Dendritic cell treated with granulocyte-macrophage colony-stimulating factor and Interleukin-4, amounts not matched to agents 40 ng/mL and 50 ng/mL, for 4 days (primary cell): Measurements from ENCODE around the gene FGD3.

Source experiments
- H3K27ac Mint-ChIP-seq: one replicate; pipeline ENCODE4 v1.8.0; 2022; ENCODE audit warnings: mild to moderate bottlenecking, mixed read lengths
- H3K27me3 Mint-ChIP-seq: one replicate; pipeline ENCODE4 v1.8.0; 2022; ENCODE audit warnings: mild to moderate bottlenecking, mixed read lengths
- H3K36me3 Mint-ChIP-seq: one replicate; pipeline ENCODE4 v1.8.0; 2022; ENCODE audit warnings: low read depth, mixed read lengths
- H3K4me1 Mint-ChIP-seq: one replicate; pipeline ENCODE4 v1.8.0; 2022; ENCODE audit warnings: low read depth, mixed read lengths
- H3K4me3 Mint-ChIP-seq: one replicate; pipeline ENCODE4 v1.8.0; 2022; ENCODE audit warnings: mild to moderate bottlenecking, moderate library complexity, mixed read lengths
- H3K9me3 Mint-ChIP-seq: one replicate; pipeline ENCODE4 v1.8.0; 2022; ENCODE audit warnings: mixed read lengths
- intact Hi-C: fragments of 100-400 bp; cut with micrococcal nuclease; formaldehyde crosslinking; loops from one replicate; pipeline ENCODE4 v1.15.0; 2022

The FGD3 gene

GRCh38 chr9:93040409-93040808, 93.1 kb downstream of the FGD3 start:
- no peaks in the 10 kb centered on the region for H3K9me3 Mint-ChIP-seq
- H3K36me3 Mint-ChIP-seq, result peaks cover 26% of the 10 kb centered on the region
- H3K4me1 Mint-ChIP-seq, result peaks cover 87% of the 10 kb centered on the region
- peak overlapping the region; percentile 37 for H3K27ac Mint-ChIP-seq
- intact Hi-C loops, result no loop called here
- no peak overlapping the region for H3K4me3 Mint-ChIP-seq
- H3K27me3 Mint-ChIP-seq, result peaks cover 7% of the 10 kb centered on the region

- Mint-ChIP-seq H3K36me3 (peaks cover 18% of the 10 kb centered on the region), H3K4me3 (no peak overlapping the region), H3K27ac (peak overlapping the region; percentile 33), H3K27me3 (peaks cover 7% of the 10 kb centered on the region), H3K4me1 (peaks cover 88% of the 10 kb centered on the region), H3K9me3 (no peaks in the 10 kb centered on the region)
- intact Hi-C loops, result no loop called here
These were observed 93.9 kb downstream of the FGD3 start for GRCh38 chr9:93041108-93041802.

- intact Hi-C loops, result no loop called here
- Mint-ChIP-seq H3K9me3 (no peaks in the 10 kb centered on the region), H3K27me3 (peaks cover 9% of the 10 kb centered on the region), H3K4me1 (peaks cover 77% of the 10 kb centered on the region), H3K4me3 (no peak overlapping the region), H3K36me3 (peaks cover 6% of the 10 kb centered on the region), H3K27ac (peak overlapping the region; percentile 64)
These were observed 95.8 kb downstream of the FGD3 start for GRCh38 chr9:93043122-93043521.

GRCh38 chr9:93045521-93045920, 98.2 kb downstream of the FGD3 start:
- Mint-ChIP-seq H3K4me1 (peaks cover 60% of the 10 kb centered on the region), H3K9me3 (no peaks in the 10 kb centered on the region), H3K27me3 (peaks cover 12% of the 10 kb centered on the region), H3K36me3 (no peaks in the 10 kb centered on the region), H3K27ac (peak overlapping the region; percentile 48), H3K4me3 (no peak overlapping the region)
- intact Hi-C loops, result no loop called here

GRCh38 chr9:93048566-93049448, 101.5 kb downstream of the FGD3 start:
- H3K9me3 Mint-ChIP-seq, result no peaks in the 10 kb centered on the region
- intact Hi-C loops, result no loop called here
- H3K36me3 Mint-ChIP-seq, result no peaks in the 10 kb centered on the region
- no peak overlapping the region for H3K27ac Mint-ChIP-seq
- no peak overlapping the region for H3K4me3 Mint-ChIP-seq
- peaks cover 11% of the 10 kb centered on the region for H3K27me3 Mint-ChIP-seq
- H3K4me1 Mint-ChIP-seq, result peaks cover 35% of the 10 kb centered on the region

- no peaks in the 10 kb centered on the region for H3K9me3 Mint-ChIP-seq
- peaks cover 11% of the 10 kb centered on the region for H3K27me3 Mint-ChIP-seq
- H3K4me3 Mint-ChIP-seq, result no peak overlapping the region
- H3K4me1 Mint-ChIP-seq, result peaks cover 36% of the 10 kb centered on the region
- H3K27ac Mint-ChIP-seq, result no peak overlapping the region
- intact Hi-C loops, result no loop called here
- H3K36me3 Mint-ChIP-seq, result no peaks in the 10 kb centered on the region
These were observed 102.2 kb downstream of the FGD3 start for GRCh38 chr9:93049491-93049890.

GRCh38 chr9:93050231-93050630, 102.9 kb downstream of the FGD3 start:
- no peaks in the 10 kb centered on the region for H3K9me3 Mint-ChIP-seq

GRCh38 chr9:93051680-93052089, 104.4 kb downstream of the FGD3 start:
- Mint-ChIP-seq H3K27ac (no peak overlapping the region), H3K4me3 (no peak overlapping the region), H3K36me3 (no peaks in the 10 kb centered on the region), H3K9me3 (no peaks in the 10 kb centered on the region), H3K27me3 (peaks cover 11% of the 10 kb centered on the region), H3K4me1 (peaks cover 36% of the 10 kb centered on the region)
- intact Hi-C loops, result no loop called here

More at GRCh38 chr9:93050231-93050630, 102.9 kb downstream of the FGD3 start:
- H3K27me3 Mint-ChIP-seq, result peaks cover 11% of the 10 kb centered on the region
- no peak overlapping the region for H3K4me3 Mint-ChIP-seq
- H3K4me1 Mint-ChIP-seq, result peaks cover 37% of the 10 kb centered on the region
- H3K36me3 Mint-ChIP-seq, result no peaks in the 10 kb centered on the region
- intact Hi-C loops, result no loop called here
- no peak overlapping the region for H3K27ac Mint-ChIP-seq

- no peaks in the 10 kb centered on the region for H3K9me3 Mint-ChIP-seq
- peaks cover 32% of the 10 kb centered on the region for H3K4me1 Mint-ChIP-seq
- H3K36me3 Mint-ChIP-seq, result no peaks in the 10 kb centered on the region
- H3K4me3 Mint-ChIP-seq, result no peak overlapping the region
- peaks cover 12% of the 10 kb centered on the region for H3K27me3 Mint-ChIP-seq
- intact Hi-C loops, result no loop called here
- no peak overlapping the region for H3K27ac Mint-ChIP-seq
These were observed 105.6 kb downstream of the FGD3 start for GRCh38 chr9:93052791-93053540.

- Mint-ChIP-seq H3K9me3 (no peaks in the 10 kb centered on the region), H3K27me3 (peaks cover 13% of the 10 kb centered on the region), H3K4me3 (no peak overlapping the region), H3K27ac (no peak overlapping the region), H3K36me3 (no peaks in the 10 kb centered on the region), H3K4me1 (peaks cover 30% of the 10 kb centered on the region)
- intact Hi-C loops, result no loop called here
These were observed 106.5 kb downstream of the FGD3 start for GRCh38 chr9:93053781-93054331.

- no peaks in the 10 kb centered on the region for H3K9me3 Mint-ChIP-seq
- H3K27ac Mint-ChIP-seq, result peak overlapping the region; percentile 70
- no peaks in the 10 kb centered on the region for H3K36me3 Mint-ChIP-seq
- H3K4me1 Mint-ChIP-seq, result peaks cover 39% of the 10 kb centered on the region
- H3K27me3 Mint-ChIP-seq, result peaks cover 14% of the 10 kb centered on the region
- intact Hi-C loops, result loop anchor here (5.0 kb wide), 1 partner anchor 42 kb away; the partner anchor contains the start of gene CARD19
- H3K4me3 Mint-ChIP-seq, result no peak overlapping the region
These were observed 107.7 kb downstream of the FGD3 start for GRCh38 chr9:93054758-93055704.

- intact Hi-C loops, result loop anchor here (5.0 kb wide), 1 partner anchor 40 kb away; the partner anchor contains the start of gene CARD19
- peaks cover 23% of the 10 kb centered on the region for H3K27me3 Mint-ChIP-seq
- H3K36me3 Mint-ChIP-seq, result no peaks in the 10 kb centered on the region
- H3K9me3 Mint-ChIP-seq, result no peaks in the 10 kb centered on the region
- peaks cover 58% of the 10 kb centered on the region for H3K4me1 Mint-ChIP-seq
- H3K4me3 Mint-ChIP-seq, result no peak overlapping the region
- no peak overlapping the region for H3K27ac Mint-ChIP-seq
These were observed 109.8 kb downstream of the FGD3 start for GRCh38 chr9:93057042-93057702.
